HG03039 (cell line): ENCODE results near the gene KLK6.

Source experiments
- ATAC-seq: cut with Tn5 transposase; IDR thresholded peaks from one replicate; pipeline ENCODE4 v1.9.1; 2021; ENCODE audit warnings: mild to moderate bottlenecking, moderate library complexity; ENCODE audit not compliant: unreplicated experiment

Gene KLK6

DNA sequence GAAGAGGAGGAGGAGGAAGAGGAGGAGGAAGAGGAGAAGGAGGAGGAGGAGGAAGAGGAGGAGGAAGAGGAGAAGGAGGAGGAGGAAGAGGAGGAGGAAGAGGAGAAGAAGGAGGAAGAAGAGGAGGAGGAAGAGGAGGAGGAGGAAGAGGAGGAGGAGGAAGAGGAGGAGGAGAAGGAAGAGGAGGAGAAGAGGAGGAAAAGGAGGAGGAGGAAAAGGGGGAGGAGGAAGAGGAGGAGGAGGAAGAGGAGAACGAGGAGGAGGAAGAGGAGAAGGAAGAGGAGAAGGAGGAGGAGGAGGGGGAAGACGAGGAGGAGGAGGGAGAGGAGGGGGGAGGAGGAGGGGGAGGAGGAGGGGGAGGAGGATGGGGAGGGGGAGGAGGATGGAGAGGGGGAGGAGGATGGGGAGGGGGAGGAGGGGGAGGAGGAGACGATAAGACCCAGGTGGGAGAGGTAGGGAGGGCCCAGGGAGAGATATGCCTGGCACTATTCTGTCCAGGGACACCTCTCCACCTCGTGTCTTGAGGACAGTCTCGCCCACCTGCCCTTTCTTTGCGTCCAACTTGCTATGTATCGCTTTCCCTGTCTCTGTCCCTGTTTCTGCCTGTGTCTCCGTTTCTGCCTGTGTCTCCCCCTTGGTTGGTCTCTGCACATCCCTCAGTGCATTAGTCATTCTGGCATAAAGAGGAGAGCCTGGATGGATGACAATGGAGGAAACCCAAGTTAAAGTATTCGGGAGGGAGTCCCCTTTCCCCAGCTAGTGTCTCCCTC, 9.5 kb downstream of the KLK6 start:
- no peak for ATAC-seq

DNA sequence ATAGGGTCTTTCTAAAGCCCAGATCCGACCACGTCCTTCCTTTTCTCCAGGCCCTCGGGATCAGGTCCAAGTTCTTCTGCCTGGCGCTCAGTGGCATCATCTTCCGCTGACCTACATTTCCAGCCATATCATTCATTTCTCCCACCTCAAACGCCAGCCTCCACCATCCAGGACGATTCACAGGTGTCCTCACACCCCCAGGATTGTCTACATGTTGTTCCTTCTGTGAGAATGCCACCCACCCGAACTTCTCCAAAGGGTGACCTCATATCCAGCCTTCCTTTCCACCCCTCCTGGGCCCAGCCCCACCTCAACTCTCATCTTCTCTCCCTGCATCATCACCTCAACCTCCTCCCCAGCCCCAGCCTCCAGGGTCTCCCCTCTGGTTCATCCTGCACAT, 11.8 kb downstream of the KLK6 start:
- no peak for ATAC-seq

DNA sequence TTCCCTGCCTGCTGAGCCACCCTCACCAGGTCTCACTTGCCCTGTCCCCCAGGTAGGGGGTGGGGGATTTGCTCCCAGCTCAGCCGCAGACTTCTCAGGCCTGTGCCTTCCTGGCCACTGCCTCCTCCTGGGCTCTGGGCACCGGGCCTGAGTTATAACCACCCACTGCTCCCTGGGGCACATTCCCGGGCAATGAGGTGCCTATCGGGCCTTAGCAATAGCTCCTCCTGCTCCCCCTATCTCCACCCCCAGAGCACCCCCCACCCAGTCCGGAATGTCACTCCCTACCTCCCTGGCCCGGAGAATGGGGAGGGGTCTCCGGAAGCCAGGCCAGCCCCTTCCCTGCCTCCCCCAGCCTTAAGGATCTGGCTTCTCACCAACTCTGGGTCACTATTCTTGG, 16.5 kb downstream of the KLK6 start, which contains the start of gene KLK5:
Gene KLK5, minus strand, starts transcription at position 129 of the 400 bp plus-strand sequence. CDS start 381 bp downstream, outside the sequence.
- no peak for ATAC-seq

DNA sequence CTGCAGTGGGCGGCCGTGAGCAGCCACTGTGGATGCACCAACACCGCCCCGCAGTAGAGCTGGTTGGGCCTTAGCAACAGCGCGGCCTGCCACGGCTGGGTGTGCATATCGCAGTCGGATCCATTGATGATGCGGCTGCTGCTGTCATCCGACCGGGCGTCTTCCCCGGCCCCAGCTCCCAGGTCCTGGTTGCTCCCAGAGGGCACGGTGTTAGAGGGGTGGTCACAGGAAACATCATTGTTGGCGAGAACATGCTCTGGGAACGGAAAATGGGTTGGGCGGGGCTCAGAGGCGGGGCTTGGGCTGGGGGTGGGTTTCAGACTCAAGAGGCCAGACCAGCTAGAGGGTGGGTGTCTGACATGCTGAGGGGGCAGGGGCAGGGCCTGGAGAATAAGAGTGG, 19.5 kb downstream of the KLK6 start:
- no peak for ATAC-seq

DNA sequence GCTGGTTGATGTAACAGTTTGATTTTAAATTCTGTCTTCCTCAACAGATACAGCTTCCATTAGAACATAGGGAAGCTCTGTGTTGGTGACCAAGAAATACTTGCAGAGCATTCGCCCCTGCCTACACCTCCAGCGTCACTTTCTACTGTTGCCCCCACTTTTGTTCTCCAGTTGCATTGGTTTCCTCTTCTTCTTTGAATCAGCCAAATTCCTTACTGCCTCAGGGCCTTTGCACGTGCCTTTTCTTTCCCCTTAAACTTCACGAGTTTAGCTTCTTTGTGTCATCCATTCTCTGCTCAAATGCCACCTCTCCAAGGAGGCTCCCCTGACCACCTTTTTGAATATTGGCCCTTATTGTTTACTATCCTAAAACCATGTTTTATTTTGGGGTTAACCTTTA, 22.3 kb downstream of the KLK6 start:
- no peak for ATAC-seq

DNA sequence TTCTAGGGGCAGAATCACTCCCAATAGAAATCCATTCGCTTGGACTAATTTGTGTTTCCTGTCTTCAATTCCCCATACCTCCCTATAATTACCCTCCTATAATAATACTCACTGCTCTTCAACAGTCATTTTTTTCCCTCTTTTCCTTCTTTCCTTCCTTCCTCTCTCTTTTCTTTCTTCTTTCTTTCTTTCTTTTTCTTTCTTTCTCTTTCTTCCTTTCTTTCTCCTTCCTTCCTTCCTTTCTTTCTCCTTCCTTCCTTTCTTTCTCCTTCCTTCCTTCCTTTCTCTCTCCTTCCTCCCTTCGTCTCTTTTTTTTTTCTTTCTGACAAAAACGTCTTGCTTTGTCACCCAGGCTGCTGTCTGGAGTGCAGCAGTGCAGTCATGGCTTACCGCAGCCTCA, 24.6 kb downstream of the KLK6 start:
- no peak for ATAC-seq

DNA sequence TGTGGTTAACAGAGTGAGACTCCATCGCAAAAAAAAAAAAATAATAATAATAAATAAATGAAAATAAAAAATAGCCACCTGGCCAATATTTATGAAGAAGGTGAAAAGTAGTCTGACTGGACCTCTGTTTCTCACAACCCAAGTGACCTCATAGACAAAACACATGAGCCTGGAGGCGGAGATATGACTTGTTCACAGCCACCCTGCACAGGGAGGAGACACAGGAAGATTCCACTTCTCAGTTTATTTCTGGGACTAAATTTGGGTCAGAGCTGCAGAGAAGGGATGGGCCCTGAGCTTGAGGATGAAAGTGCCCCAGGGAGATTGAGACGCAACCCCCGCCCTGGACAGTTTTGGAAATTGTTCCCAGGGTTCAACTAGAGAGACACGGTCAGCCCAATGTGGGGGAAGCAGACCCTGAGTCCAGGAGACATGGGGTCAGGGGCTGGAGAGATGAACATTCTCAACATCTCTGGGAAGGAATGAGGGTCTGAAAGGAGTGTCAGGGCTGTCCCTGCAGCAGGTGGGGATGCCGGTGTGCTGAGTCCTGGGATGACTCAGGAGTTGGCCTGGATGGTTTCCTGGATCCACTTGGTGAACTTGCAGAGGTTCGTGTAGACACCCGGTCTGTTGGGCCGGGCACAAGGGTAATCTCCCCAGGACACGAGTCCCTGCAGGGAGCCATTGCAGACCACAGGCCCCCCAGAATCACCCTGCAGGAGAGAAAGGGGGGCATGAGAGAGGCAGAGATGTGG, 26.1 kb downstream of the KLK6 start:
- ATAC-seq: no peak

DNA sequence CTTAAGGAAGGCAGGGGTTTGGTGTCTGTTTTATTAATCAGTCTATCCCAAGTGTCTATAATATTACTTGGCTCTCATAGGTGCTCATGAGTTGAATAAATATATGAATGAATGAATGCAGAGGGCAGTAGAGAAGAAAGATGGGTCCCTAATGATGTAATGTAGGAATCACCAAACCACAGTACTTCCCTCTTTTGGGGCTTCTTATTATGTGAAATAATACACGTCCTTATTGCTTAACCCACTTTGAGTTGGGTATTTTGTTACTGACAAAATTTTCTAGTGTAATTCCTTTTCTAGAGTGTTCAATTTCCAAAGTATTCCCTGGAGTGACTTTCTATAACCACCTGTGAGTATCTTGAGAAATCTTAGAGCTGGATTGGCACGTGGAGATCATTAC, 29.8 kb downstream of the KLK6 start:
- ATAC-seq: no peak

DNA sequence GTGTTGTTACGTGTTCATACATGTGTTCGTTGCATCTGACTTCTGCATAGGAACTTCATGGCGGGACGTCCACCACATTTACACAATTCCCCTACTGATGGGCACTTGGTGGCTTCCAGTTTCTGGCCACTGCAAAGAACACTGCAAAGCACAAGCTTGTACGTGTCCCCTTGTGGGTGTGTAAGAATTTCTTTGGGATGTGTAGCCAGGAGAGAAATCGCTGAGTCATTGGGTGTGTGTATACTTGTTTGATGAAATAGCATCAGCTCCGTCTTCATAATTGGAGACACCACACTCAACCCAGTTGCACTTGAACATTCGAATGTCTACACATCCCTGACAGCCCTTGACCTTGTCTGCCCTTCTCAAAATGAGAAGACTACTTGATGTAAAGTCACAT, 35.8 kb downstream of the KLK6 start:
- ATAC-seq: no peak

DNA sequence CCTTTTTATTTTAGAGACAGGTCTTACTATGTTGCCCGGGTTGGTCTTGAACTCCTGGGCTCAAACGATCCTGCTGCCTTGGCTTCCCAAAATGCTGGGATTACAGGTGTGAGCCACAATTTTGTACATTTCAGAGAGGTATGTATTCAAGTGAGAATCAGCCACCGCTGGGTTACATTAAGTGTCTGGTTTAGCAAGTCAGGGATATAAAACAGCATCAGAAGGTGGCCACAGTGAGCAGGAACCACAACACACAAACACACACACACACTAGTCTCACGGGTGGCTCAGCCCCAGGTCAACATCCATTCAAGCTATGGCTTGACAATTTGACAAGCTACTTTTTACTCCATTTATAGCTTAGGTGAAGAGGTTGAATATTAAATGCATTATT, 36.7 kb downstream of the KLK6 start:
- ATAC-seq: no peak

DNA sequence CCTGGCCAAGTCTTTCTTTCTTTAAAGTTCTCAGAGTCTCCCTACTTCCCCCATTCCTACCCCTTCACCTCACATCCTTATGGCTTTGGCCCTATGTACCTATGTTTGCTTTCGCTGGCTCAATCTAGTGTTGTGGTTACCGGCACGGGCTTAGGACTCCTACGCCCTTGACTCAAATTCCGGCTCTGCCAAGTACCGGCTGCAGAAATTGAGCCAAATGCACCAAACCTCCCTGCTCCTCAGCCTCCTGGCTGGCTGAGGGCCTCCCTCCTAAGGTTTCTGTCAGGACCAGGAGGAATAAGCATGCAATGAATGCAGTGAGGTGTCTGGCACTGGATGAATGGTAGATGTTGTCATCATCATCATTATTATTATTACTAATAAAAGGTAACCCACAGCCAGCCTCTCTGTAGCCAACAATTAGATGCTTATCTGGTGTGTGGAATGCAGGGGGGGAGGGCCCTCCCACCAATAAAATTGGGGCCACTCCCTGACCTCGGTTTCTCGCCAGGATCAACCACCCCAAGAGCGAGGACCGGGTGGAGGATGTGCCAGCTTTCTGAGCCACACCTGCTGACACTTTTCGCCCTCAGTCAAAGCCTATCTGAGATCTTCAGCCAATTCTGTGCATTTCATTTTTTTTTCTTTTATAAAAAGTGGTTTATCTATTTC, 37.2 kb downstream of the KLK6 start:
- no peak for ATAC-seq

DNA sequence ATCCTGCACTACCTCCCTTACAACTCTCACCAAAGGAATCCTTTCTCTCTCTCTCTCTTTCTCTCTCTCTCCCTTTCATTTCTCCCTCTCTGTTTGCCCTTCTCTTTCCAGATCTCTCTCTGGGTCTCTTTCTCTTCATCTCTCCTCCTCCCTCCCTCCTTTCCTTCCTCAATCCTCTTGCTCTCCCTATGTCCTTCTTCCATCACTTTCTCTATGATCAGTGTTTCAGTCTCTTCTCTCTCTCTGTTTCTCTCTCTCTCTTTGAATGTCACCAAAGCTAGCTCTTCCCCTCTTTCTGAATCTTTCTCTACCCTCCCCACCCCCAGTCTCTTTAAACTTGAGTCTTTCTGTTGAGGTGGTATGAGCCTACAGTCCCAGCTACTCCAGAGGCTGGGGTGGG, 38.4 kb downstream of the KLK6 start:
- ATAC-seq: no peak

DNA sequence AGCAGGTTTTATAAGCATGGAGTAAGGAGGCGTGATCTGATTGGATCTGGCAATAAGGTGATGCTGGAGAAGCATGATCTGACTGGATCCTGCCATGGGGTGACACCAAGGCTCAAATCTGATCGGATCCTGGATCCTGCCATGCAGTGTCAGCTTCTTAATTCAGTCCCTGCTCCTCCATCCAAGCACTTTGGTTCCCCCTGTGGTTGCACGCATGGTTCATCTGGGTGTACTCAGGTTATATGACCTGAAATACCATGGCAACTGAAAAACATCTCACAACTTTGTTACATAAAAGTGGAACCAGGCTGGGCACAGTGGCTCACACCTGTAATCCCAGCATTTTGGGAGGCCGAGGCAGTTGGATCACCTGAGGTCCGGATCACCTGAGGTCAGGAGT, 40.6 kb downstream of the KLK6 start:
- no peak for ATAC-seq

DNA sequence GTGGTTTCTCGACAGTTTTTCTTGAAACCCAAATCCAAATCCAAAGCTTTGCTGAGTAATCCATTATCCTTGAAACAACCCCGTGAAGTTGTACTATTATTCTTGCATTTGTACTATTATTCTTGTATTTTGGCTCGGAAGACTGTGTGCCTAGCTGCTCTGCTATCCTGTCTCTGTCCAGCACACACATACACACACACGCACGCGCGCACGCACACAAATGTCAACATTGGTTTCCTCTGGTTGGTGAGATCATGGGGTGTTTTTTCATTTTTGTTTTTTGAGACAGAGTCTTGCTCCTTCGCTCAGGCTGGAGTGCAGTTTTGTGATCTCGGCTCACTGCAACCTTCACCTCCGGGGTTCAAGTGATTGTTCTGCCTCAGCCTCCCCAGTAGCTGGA, 43.2 kb downstream of the KLK6 start:
- ATAC-seq: no peak

DNA sequence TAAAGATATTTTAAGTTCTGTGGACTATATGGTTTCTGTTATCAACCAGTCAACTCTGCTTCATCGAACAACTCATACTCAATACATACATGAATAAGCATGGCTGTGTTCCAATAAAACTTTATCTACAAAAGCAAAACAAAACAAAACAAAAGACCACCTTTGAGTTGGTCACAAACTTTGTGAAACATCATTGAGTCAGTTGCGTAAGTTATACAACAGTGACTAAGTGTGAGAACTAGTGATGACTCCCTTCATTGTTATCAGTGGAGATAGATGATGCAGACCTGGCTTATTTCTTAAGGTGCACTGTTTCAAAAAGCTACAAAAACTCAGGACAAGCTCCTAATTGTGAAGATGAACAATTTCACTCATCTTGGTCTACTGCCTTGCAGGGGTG, 43.7 kb downstream of the KLK6 start:
- no peak for ATAC-seq

DNA sequence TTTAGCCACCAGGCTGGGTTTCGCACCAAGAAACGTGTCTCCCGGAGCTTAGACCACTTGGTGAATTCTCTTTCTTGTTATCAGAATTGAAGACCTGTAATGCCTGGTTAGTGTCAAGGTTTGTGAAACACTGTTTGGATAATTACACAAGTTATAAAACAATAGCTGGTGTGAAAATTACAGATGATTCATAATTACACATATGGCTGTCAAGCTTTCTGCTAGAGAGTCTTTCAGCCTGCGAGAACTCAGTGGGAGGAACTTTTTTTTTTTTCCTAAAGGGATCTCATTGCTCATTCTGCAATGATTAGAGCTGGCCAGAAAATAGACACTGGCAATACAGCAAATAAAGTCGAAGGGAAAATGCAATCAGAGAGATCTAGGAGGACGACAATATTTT, 44.8 kb downstream of the KLK6 start:
- ATAC-seq: no peak

DNA sequence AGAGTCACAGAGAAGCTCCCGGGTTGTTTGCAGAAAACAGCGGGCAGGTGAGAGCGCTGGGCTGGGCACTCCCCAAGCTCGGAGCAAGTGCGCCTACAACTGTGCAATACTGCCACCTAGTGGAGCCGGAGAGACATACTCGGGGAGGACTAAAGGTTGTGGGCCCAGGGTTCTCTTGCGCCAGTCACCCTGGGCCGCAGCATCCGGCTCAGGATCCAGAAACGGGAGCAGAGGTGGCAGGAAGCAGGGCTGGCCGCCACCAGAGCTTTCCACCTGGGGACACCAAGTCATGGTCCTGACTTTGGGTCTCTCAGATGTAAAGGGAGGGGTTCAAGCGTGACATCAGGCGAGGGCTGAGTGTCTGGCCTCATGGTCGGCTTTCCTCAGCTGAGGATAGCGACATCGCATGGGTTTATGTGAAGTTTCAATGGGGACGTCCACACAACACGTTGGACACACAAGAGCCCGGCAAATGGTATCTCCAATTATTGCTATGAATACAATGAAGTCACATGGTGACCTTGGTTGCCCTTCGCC, 47.0 kb downstream of the KLK6 start:
- no peak for ATAC-seq

DNA sequence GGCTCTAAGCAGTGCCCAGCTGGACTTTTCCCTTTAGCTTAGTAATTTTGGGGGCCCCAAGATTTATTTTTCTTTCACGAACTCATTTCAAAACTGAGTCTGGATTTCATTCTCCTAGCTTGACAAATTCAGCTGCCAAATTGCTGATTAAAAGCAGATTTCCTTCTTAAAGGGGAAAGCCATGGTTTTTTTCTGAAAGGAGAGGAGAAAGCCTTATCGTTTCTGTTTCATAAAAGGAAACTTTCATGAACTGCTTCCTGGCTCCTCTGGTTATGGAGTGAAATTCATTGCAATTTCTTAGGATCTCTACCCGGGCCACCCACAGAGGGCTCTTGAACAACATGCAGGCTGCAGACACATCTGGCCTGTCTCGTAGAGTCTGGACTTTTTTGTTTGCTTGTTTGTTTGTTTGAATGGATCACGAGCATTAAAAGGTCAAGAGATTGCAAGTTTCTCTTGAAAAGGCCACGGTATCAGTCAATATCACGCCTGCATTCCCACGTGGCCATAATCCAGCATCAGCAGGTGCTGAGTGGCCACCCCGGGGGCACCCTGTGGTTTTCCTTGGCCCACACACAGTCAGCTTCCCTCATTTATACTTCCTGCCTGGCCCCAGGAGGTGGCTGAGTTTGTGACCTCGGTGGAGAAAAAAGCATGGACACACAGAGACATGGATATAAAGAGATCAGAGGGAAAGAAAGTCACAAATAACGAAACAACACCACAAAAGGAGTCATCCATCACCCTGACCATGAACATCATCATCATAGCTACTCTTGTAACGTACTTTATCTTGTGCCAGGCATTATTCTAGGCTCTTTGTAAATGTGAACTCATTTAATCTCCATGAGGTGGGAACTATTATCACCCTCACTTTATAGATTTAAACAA, 47.7 kb downstream of the KLK6 start:
- ATAC-seq: no peak

DNA sequence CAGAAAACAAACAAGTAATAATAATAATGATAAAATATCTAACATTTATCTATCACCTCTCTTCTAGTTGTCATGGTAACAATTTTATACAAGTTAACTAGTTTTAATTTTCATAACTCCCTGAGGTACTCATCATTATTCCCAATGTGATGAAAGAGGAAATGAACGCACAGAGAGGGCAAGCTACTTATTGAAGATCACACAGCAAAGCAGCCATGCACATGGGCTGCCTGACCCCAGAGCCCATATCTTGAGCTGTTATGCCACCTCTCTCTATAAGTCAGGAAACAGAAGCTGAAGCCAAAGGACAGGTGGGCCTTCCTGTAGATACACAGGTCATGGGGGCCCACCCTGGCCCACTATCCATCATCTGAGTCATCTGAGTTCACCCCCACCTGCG, 53.3 kb downstream of the KLK6 start:
- ATAC-seq: no peak
